ENCODE data around the gene CFAP300.

CFAP300 gene

GRCh38 chr11:102071497-102072472, 24.5 kb downstream of the CFAP300 start:
- H3K4me3 ChIP-seq (ENCODE audit: low read depth, low read length) = no peak overlapping the region

- H3K4me3 ChIP-seq (ENCODE audit: low read depth, low read length) = no peak overlapping the region
These were observed 26.0 kb downstream of the CFAP300 start for GRCh38 chr11:102073253-102073652.

GRCh38 chr11:102079625-102080024, 32.4 kb downstream of the CFAP300 start:
- H3K4me3 ChIP-seq (ENCODE audit: low read depth, low read length) = no peak overlapping the region

GRCh38 chr11:102081313-102081712, 34.1 kb downstream of the CFAP300 start:
- no peak overlapping the region for H3K4me3 ChIP-seq (ENCODE audit: low read depth, low read length)

GRCh38 chr11:102085864-102086551, 38.8 kb downstream of the CFAP300 start:
- no peak overlapping the region for H3K4me3 ChIP-seq (ENCODE audit: low read depth, low read length)

- no peak overlapping the region for H3K4me3 ChIP-seq (ENCODE audit: low read depth, low read length)
These were observed 49.9 kb downstream of the CFAP300 start for GRCh38 chr11:102097186-102097585.

- no peak overlapping the region for H3K4me3 ChIP-seq (ENCODE audit: low read depth, low read length)
These were observed 52.5 kb downstream of the CFAP300 start for GRCh38 chr11:102099755-102100154.

- H3K4me3 ChIP-seq (ENCODE audit: low read depth, low read length) = peak overlapping the region; percentile 82
These were observed 61.6 kb downstream of the CFAP300 start for GRCh38 chr11:102108734-102109440.

- H3K4me3 ChIP-seq (ENCODE audit: low read depth, low read length) = peak within 1 kb of the TSS; percentile 82
These were observed 62.9 kb downstream of the CFAP300 start, which contains the start of gene YAP1 for GRCh38 chr11:102109896-102110760. YAP1 (plus strand) TSS chr11:102110447; CDS start chr11:102110849, 402 bp downstream.

- H3K4me3 ChIP-seq (ENCODE audit: low read depth, low read length) = peak overlapping the region; percentile 82
These were observed 63.4 kb downstream of the CFAP300 start for GRCh38 chr11:102110761-102111010.

- H3K4me3 ChIP-seq (ENCODE audit: low read depth, low read length) = peak overlapping the region; percentile 92
These were observed 64.0 kb downstream of the CFAP300 start for GRCh38 chr11:102111011-102111786.

- H3K4me3 ChIP-seq (ENCODE audit: low read depth, low read length) = peak overlapping the region; percentile 92
These were observed 64.7 kb downstream of the CFAP300 start for GRCh38 chr11:102111787-102112508.

- H3K4me3 ChIP-seq (ENCODE audit: low read depth, low read length) = peak overlapping the region; percentile 92
These were observed 65.2 kb downstream of the CFAP300 start for GRCh38 chr11:102112509-102112821.

- H3K4me3 ChIP-seq (ENCODE audit: low read depth, low read length) = no peak overlapping the region
These were observed 66.8 kb downstream of the CFAP300 start for GRCh38 chr11:102114032-102114431.

GRCh38 chr11:102115557-102115956, 68.3 kb downstream of the CFAP300 start:
- no peak overlapping the region for H3K4me3 ChIP-seq (ENCODE audit: low read depth, low read length)

- no peak overlapping the region for H3K4me3 ChIP-seq (ENCODE audit: low read depth, low read length)
These were observed 69.4 kb downstream of the CFAP300 start for GRCh38 chr11:102116453-102117205.

GRCh38 chr11:102117472-102118113, 70.4 kb downstream of the CFAP300 start:
- H3K4me3 ChIP-seq (ENCODE audit: low read depth, low read length) = no peak overlapping the region

- no peak overlapping the region for H3K4me3 ChIP-seq (ENCODE audit: low read depth, low read length)
These were observed 71.7 kb downstream of the CFAP300 start for GRCh38 chr11:102118937-102119336.
